DOHH2 (cell line): Measurements from ENCODE around the gene TBC1D24.

Experiments used
- CTCF ChIP-seq: fragments of 200-600 bp; sonication (generic); IDR thresholded peaks from one replicate; pipeline ENCODE4 v1.5.1; 2014; ENCODE audit warnings: antibody characterized with exemption, mild to moderate bottlenecking, low read depth, low read length; ENCODE audit not compliant: poor library complexity, severe bottlenecking
- EZH2phosphoT487 ChIP-seq: fragments of 200-600 bp; sonication (generic); IDR thresholded peaks from 2 replicates; pipeline ENCODE4 v1.6.1; 2017; ENCODE audit warnings: borderline replicate concordance, mild to moderate bottlenecking, antibody characterized with exemption, low read length, moderate library complexity, mixed read lengths

- TF ChIP-seq CTCF (no peak), EZH2phosphoT487 (no peak)
These were observed 17.4 kb downstream of the TBC1D24 start for GRCh38 chr16:2492292-2492691.
